GM18868 (cell line): ENCODE results near the gene ADAM29.
"Not testable (repeated sequence)": the region's sequence is repeated elsewhere in the genome, so short reads cannot be mapped to it uniquely, and the experiment has no call there.

Experiments
- ATAC-seq: cut with Tn5 transposase; IDR thresholded peaks from one replicate; pipeline ENCODE4 v1.9.1; 2021; ENCODE audit warnings: mild to moderate bottlenecking, moderate library complexity; ENCODE audit not compliant: unreplicated experiment

The ADAM29 gene

GRCh38 chr4:174946246-174946645 is 28.1 kb downstream of the ADAM29 start:
- ATAC-seq = no peak

- no peak for ATAC-seq
Observed at GRCh38 chr4:174948826-174949225, 30.7 kb downstream of the ADAM29 start.

DNA sequence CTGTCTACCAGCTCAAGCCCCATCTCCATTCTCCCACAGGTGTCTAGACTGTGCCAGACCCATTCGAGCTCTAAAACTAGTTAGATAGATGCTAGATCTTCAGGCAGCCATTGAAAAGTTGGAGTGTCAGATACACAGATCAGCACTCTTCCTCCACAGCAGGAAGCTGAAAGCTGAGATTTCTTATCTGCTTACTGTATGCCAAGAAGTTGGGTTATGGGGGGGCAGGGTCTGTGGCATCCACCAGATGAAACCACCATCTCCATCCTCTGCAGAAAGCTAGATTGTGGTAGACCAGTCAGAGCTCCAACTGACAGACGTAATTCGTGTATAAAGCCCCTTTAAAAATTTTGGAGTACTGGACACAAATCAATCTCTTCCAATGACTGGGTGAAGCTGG is 54.8 kb downstream of the ADAM29 start:
- ATAC-seq = no peak

GRCh38 chr4:174973336-174973735 is 55.2 kb downstream of the ADAM29 start:
- ATAC-seq = no peak

DNA sequence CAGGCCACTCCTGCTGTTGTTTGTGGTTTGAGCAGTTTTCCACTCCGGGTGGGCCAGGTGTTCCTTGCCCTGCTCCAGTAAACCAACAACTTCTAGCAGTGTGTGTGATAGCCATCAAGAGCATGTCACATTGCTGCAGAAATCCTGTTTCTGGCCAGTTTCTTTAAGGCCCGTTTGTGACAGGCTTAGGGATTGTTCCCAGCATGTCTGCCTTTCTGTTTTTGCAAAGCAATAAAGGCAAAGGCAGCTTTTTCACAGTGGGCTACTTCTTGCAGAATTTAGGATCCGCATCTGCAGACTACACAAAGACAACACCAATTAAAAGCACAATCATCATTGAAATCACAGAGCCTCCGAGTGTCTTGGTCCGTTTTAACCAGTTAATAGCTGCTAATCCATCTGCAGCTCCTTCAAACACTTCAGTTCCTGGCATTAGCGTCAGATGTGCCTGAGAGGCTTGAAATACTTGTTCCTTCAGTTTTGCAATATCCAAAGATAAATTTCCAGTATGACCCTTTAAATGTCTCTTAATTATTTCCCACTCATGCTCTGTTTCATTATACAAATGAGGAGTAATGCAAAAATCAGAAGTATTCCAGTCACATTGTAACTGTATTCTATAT is 65.1 kb downstream of the ADAM29 start:
- ATAC-seq = no peak

DNA sequence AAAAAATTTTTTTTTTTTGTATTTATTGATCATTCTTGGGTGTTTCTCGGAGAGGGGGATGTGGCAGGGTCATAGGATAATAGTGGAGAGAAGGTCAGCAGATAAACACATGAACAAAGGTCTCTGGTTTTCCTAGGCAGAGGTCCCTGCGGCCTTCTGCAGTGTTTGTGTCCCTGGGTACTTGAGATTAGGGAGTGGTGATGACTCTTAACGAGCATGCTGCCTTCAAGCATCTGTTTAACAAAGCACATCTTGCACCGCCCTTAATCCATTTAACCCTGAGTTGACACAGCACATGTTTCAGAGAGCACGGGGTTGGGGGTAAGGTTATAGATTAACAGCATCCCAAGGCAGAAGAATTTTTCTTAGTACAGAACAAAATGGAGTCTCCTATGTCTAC is 65.7 kb downstream of the ADAM29 start:
- ATAC-seq = not testable (repeated sequence)

GRCh38 chr4:174989791-174990190 is 71.6 kb downstream of the ADAM29 start:
- no peak for ATAC-seq

- ATAC-seq = no peak
Observed at GRCh38 chr4:174993916-174994315, 75.8 kb downstream of the ADAM29 start.

DNA sequence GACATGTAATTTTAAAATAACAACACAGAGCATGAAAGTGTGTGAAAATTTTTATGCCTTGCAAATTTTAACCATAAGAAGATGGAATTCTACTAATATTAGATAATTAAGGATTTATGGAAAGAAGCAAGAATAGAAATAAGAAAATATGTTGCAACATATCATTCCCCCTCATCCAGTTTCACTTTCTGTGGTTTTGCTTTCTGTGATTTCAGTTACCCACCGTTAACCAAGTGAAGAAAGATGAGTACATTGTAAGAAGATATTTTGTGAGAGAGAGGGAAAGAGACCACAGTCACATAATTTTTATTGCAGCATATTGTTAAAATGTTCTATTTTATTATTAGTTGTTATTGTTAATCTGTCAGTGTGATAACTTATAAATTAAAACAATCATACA is 77.9 kb downstream of the ADAM29 start:
- no peak for ATAC-seq

DNA sequence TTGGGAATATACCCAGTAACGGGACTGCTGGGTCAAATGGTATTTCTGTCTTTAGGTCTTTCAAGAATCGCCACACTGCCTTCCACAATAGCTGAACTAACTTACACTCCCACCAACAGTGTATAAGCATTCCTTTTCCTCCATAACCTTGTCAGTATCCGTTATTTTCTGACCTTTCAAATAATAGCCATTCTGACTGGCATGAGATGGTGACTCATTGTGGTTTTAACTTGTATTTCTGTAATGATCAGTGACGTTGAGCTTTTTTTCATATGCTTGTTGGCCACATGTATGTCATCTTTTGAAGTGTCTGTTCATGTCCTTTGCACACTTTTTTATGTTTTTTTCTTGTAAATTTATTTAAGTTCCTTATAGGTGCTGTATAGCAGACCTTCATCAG is 81.2 kb downstream of the ADAM29 start:
- ATAC-seq = no peak

- no peak for ATAC-seq
Observed at GRCh38 chr4:175017751-175018150, 99.6 kb downstream of the ADAM29 start.

- not testable (repeated sequence) for ATAC-seq
Observed at GRCh38 chr4:175019447-175019846, 101.3 kb downstream of the ADAM29 start.
